Activated CD4-positive, alpha-beta T cell treated with anti-CD3 and anti-CD28 coated beads, Interleukin-2, amount 50 U/mL, for 1 hour (primary cell): Measurements from ENCODE around the gene PFN3.

Experiments used
- DNase-seq: peaks from one replicate; pipeline ENCODE4 v3.0.0-alpha.2; 2020

PFN3 gene, protein sequence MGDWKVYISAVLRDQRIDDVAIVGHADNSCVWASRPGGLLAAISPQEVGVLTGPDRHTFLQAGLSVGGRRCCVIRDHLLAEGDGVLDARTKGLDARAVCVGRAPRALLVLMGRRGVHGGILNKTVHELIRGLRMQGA

GRCh38 chr5:177399997-177400868, at the start of gene PFN3:
TSS of gene PFN3 (minus strand) at chr5:177400661. CDS start at chr5:177400576, 85 bp downstream.
- no peak for DNase-seq

- no peak for DNase-seq
Observed at GRCh38 chr5:177449140-177450061, 48.9 kb upstream of the PFN3 start.

GRCh38 chr5:177448244-177448950, 47.9 kb upstream of the PFN3 start:
- no peak for DNase-seq

DNA sequence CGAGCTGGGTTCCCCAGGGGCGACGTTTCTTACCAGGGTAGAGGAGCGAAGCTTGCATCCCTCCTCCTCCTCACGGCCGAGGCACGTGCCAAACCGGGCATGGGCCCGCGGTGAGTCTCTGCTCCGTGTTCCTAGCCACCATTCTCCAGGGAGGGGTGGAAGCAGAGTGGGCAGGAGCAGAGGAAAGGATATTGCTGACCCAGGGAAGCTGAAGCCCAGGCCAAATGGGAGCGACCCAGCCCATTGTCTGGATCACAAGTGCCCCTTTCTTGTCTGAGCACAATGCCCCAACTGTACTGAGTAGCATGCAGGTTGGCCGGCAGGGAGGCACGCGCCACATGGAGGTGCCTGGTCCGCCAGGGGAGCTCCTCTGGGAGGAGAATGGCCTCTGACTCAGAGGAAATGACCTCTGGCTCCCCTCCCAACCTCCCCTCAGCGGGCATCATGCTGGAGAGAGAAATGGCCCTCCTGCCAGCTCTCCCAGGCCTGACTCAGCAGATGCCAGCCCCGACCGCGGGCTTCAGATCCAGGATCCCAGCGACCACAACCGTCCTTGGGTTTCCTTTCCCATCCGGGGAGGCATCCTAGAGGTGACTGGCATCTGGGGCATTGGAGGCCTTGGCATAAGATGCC, 47.3 kb upstream of the PFN3 start:
- DNase-seq = no peak

- peak; percentile 82 for DNase-seq
Observed at GRCh38 chr5:177447066-177447610, 46.7 kb upstream of the PFN3 start.

DNA sequence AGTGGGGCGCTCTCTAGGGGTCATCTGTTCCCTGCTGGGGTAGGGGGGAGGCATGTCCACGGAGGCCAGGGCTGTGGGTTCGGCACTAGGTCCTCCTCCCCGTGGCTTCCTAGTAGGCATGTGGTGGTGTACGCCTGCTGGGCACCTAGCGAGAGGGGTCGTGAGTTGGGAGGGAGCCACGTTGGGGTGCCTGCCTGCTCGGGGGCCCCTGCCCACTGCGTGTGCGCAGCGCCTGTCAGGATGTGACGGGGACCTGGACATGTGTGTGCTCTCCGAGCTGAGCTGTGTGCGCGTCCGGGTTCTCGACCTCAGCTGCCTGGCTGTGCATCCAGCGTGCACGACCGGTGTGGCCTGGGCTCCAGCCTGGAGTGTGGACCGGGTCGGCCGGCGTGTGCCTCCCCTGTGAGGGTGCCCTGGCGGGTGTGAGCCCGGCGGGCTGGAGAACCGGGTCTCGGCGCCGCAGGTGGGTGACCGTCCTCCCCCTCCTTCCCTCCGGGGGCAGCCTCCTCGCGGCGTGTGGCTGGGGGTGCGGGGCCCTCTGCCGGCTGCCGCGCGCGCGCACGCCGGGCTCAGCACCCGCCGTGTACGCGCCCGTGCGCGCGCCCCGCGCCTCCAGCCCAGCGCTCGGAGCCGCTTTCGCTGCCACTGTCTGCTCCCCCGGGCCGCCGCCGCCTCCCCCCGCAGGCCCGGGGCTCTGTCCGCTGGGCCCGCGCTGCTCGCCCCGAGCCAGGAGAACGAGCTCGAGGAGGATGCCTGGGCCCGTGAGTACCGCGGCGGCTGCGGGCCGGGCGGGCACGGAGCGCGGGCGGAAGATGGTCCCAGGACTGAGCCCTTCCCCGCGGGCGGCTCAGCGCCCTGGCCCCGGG, 46.0 kb upstream of the PFN3 start, which contains the start of gene PRR7:
Gene PRR7 (plus strand): TSS at position 615 of the 866 bp plus-strand sequence. CDS start 8,254 bp downstream, outside the sequence.
- DNase-seq = peak; percentile 69

DNA sequence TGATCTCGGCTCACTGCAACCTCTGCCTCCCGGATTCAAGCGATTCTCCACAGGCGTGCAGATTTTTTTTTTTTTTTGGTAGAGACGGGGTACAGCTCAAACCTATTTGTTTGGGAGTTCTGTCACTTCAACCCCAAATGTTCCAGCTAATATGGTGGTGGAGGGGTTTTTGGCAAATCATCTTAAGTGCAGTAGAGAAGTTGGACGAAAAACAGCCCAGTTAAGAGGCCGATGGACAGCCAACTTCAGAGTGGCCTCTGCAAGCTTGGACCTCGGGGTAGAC, 45.4 kb upstream of the PFN3 start:
- no peak for DNase-seq

GRCh38 chr5:177445052-177445916, 44.8 kb upstream of the PFN3 start:
- no peak for DNase-seq

- no peak for DNase-seq
Observed at GRCh38 chr5:177444106-177445051, 43.9 kb upstream of the PFN3 start.

- no peak for DNase-seq
Observed at GRCh38 chr5:177443144-177443983, 42.9 kb upstream of the PFN3 start.

GRCh38 chr5:177442066-177442826, 41.8 kb upstream of the PFN3 start:
- DNase-seq = no peak

DNA sequence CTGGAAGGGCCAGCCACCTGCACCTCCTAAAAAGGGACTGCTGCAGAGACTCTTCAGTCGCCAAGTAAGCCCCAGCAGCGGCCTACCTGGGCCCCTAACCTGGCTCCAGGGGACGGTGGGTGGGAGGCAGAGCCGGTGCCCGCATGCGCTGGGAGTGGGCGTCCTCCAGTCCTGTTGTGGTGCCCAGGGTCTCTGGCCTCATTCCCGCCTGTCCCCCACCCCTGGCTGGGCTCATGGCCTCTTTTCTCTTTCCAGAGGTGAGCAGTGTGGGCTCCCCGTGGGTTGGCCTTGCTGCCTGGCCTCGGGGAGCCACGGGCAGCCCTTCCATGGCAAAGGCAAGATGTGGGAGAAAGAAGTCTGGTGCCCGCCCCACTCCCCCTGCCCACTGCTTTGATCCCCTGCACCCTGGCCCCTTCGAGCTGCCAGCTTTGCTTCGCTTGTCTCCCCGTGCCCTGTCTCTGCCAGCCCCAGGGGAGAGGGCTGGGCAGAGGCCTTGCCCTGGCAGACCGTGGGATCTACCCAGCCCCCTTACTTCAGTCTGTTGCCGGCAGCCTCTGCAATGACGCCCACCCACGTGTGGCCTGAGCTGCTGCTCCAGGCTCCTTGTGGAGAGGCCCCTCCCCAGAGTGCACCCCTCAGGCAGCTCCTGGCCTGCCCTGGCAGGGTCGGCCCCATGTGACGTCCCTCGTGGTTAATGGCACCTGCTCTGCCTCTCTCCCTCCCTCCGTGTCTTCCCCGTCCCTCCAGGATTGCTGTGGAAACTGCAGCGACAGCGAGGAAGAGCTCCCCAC, 40.7 kb upstream of the PFN3 start:
- no peak for DNase-seq

- peak; percentile 48 for DNase-seq
Observed at GRCh38 chr5:177440211-177440989, 39.9 kb upstream of the PFN3 start.

DNA sequence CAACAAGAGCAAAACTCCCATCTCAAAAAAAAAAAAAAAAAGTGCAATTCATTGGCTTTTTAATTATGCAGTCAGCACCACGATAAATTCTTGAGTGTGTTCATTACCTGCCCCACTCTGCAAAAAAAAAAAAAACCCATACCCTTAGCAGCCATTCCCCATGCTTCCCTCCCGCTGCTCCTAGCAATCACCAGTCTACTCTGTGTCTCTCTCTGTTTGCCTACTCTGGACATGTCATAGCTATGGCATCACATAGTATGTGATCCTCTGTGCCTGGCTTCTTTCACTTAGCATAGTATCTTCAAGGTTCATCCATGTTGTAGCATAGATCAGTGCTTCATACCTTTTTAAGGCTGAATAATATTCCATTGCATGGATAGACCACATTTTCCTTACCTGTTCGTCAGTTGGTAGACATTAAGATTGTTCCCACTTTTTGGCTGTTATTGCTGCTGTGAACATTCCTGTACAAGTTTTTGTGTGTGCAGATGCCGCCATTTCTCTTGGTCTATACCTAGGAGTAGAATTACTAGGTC, 39.1 kb upstream of the PFN3 start:
- DNase-seq = no peak

- DNase-seq = no peak
Observed at GRCh38 chr5:177438468-177438867, 38.0 kb upstream of the PFN3 start.
